Calu3 (cell line): ENCODE results near the gene GRIK4. TPM values are rescaled to one million over a fixed set of nuclear protein-coding genes. Genes with fewer than 3 reads are reported as not detected.

Experiments
- BruUV-seq: library from RNA; stranded (reverse); fragments of 400-500 nt; replicated peaks from 2 replicates; lab custom pipeline; 2021; lab: Mats Ljungman, UMichigan
- CTCF ChIA-PET: fragments of 300-600 bp; sonication (Branson Sonifier 250); formaldehyde crosslinking; loops from one replicate; lab custom pipeline; 2022; ENCODE audit warnings: antibody characterized with exemption; lab: Charles Lee
- DNase-seq: peaks from one replicate; pipeline ENCODE4 v3.0.0; 2022
- H3K27ac Mint-ChIP-seq: one replicate; pipeline ENCODE4 v1.8.0; 2022; ENCODE audit warnings: mixed read lengths; ENCODE audit not compliant: unreplicated experiment
- H3K27me3 Mint-ChIP-seq: one replicate; pipeline ENCODE4 v1.8.0; 2022; ENCODE audit warnings: mixed read lengths; ENCODE audit not compliant: unreplicated experiment
- H3K36me3 Mint-ChIP-seq: one replicate; pipeline ENCODE4 v1.8.0; 2022; ENCODE audit warnings: mild to moderate bottlenecking, moderate library complexity, mixed read lengths; ENCODE audit not compliant: insufficient read depth, unreplicated experiment
- H3K4me1 Mint-ChIP-seq: one replicate; pipeline ENCODE4 v1.8.0; 2022; ENCODE audit warnings: mild to moderate bottlenecking, low read depth, mixed read lengths; ENCODE audit not compliant: unreplicated experiment
- H3K4me3 Mint-ChIP-seq: one replicate; pipeline ENCODE4 v1.8.0; 2022; ENCODE audit warnings: mild to moderate bottlenecking, low read depth, moderate library complexity, mixed read lengths; ENCODE audit not compliant: unreplicated experiment
- H3K9me3 Mint-ChIP-seq: one replicate; pipeline ENCODE4 v1.8.0; 2022; ENCODE audit warnings: low read depth, mixed read lengths; ENCODE audit not compliant: unreplicated experiment
- intact Hi-C: fragments of 100-400 bp; cut with micrococcal nuclease; formaldehyde crosslinking; loops from one replicate; pipeline ENCODE4 v1.10.0; 2022; ENCODE audit not compliant: unreplicated experiment
- total RNA-seq: library from RNA; stranded (reverse); gene quantifications from 2 replicates; pipeline ENCODE4 v1.2.3, GENCODE V29; 2022
- TF ChIP-seq, protein P1 (sequence below): fragments of 200-600 bp; IDR thresholded peaks from one replicate; pipeline ENCODE4 v1.8.0; 2022; ENCODE audit warnings: antibody characterized with exemption; ENCODE audit not compliant: unreplicated experiment

GRIK4 gene
- total RNA-seq, 1 experiment from 2014 or later, result not detected

DNA sequence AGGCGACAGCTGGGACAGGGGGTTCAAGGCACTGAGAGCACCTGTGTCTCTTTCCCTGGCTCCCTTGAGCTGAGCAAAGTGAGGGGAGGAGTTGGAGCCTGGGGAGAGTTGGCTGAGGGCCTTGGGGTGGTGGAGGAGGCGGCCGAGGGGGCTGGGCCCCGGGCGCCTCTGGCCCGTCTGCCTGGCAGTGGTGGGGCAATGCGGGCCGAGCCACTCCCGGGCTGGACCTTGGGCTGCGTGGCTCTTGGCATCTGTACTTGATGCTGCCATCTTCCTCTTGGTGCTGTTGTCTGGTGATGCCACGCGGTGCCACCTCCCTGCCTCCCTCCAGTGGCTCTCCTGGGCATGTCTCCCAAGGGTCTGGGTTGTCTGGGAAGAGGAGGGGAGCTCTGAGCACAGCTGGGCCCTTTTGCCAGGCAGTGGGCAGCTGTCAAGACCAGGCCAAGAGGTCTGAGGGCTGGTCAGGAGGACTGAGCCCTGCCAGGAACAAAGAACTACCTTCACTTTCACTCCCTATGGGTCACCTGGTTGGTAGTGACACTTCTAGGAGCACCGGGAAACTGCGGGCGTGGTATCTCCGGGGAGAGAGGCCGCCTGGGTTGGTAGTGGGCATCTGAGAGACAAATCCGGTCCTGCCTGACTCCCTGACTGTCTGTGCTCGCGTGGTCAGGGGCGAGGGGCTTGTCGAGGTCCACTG lies 1.3 kb downstream of the GRIK4 start:
- TF ChIP-seq, protein P1, sequence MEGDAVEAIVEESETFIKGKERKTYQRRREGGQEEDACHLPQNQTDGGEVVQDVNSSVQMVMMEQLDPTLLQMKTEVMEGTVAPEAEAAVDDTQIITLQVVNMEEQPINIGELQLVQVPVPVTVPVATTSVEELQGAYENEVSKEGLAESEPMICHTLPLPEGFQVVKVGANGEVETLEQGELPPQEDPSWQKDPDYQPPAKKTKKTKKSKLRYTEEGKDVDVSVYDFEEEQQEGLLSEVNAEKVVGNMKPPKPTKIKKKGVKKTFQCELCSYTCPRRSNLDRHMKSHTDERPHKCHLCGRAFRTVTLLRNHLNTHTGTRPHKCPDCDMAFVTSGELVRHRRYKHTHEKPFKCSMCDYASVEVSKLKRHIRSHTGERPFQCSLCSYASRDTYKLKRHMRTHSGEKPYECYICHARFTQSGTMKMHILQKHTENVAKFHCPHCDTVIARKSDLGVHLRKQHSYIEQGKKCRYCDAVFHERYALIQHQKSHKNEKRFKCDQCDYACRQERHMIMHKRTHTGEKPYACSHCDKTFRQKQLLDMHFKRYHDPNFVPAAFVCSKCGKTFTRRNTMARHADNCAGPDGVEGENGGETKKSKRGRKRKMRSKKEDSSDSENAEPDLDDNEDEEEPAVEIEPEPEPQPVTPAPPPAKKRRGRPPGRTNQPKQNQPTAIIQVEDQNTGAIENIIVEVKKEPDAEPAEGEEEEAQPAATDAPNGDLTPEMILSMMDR, result no peak
- Mint-ChIP-seq H3K4me3 (peak overlapping the region; percentile 22), H3K27me3 (peaks cover 88% of the 10 kb centered on the region), H3K9me3 (no peaks in the 10 kb centered on the region), H3K4me1 (peaks cover 9% of the 10 kb centered on the region), H3K27ac (no peak overlapping the region), H3K36me3 (no peaks in the 10 kb centered on the region)
- intact Hi-C loops, result loop anchor here (5.0 kb wide), 1 partner anchor 684 kb away; no protein-coding TSS in a partner anchor
- BruUV-seq, result no TSS peak
- CTCF ChIA-PET, result interaction anchor here (0.8 to 1.0 kb wide), 2 partner anchors 172 to 295 kb away, joined by 3 to 6 read pairs; no protein-coding TSS in a partner anchor
- DNase-seq, result peak; percentile 20

DNA sequence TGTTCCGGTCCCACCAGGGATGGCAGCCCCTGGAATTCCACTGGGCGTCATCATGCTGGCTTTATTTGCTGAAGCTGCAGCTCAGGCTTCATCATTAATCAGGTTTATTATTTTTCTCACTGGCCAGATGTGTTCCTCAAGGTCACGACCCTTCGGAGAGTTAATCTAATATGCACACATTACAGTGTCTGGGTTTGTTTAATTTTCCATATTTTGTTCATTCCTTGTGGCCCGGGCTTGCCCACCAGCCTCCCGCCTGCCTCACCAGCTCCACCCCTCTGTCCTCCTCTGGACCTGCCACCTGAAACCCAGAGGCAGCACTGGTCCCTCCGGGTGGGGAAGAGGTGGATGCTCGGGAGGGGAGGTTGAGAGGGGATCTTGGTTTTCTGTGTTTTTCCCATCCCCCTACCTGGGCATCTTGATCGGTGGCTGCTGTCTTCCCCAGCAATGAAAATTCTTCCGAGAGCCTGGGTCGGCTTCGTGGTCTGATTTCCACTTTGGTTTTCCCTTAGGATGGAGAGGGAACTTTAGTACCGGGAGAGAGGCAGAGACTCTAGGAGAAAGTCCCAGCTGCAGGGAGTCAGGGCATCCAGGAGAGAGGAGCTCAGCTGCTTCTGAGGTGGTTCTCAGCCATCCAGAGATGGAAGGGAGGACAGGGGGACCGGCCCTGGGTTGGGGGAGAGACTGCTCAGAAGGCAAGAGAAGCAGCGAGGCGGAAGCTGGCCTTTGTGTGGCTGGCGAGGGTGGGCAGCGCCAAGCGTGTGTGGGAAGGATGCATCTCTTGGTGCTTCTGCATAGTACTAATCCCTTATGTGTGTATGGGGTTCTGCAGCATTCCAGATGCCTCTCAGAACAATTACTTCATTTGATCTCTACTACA lies 2.1 kb downstream of the GRIK4 start:
- Mint-ChIP-seq H3K9me3 (no peaks in the 10 kb centered on the region), H3K4me1 (peaks cover 10% of the 10 kb centered on the region), H3K4me3 (no peak overlapping the region), H3K27ac (no peak overlapping the region), H3K36me3 (no peaks in the 10 kb centered on the region), H3K27me3 (peaks cover 80% of the 10 kb centered on the region)
- CTCF ChIA-PET, result interaction anchor here (0.8 to 1.0 kb wide), 2 partner anchors 171 to 294 kb away, joined by 3 to 6 read pairs; no protein-coding TSS in a partner anchor
- intact Hi-C loops, result loop anchor here (5.0 kb wide), 1 partner anchor 684 kb away; no protein-coding TSS in a partner anchor
- no peak for DNase-seq
- TF ChIP-seq, protein P1, result no peak
- no TSS peak for BruUV-seq

DNA sequence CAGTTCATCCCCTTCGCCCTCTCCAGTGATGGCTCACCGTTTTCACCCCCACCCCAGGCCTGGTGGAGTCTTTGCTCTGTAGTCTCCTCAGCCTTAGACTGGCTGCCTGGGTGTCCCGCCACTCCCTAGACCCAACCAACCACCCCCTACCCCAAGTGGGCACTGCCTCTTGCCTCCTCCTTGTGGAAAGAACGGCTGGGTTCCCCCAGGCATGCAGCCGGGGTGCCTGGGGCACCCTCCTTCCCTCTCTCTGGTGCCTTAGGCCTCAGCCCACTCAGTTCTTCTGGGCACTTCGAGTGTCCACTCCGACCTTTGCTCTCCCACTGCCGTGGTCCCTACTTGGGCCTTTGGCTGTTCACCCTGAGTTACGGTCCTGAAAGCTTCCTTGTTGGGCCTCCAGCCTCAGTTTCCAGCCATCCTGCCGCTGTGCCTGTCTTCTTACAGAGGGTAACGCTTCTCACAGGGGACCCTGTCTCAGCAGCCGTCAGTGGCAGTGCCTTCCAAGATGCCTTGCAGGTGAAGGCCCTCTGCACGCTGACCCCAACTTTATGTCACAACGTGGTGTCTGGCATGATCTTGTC lies 3.1 kb downstream of the GRIK4 start:
- H3K27me3 Mint-ChIP-seq, result peaks cover 76% of the 10 kb centered on the region
- intact Hi-C loops, result loop anchor here (5.0 kb wide), 1 partner anchor 683 kb away; no protein-coding TSS in a partner anchor
- peaks cover 10% of the 10 kb centered on the region for H3K4me1 Mint-ChIP-seq
- H3K27ac Mint-ChIP-seq, result no peak overlapping the region
- CTCF ChIA-PET, result no interaction called here
- DNase-seq, result no peak
- no peak overlapping the region for H3K4me3 Mint-ChIP-seq
- BruUV-seq, result no TSS peak
- H3K9me3 Mint-ChIP-seq, result no peaks in the 10 kb centered on the region
- TF ChIP-seq, protein P1, result no peak
- H3K36me3 Mint-ChIP-seq, result no peaks in the 10 kb centered on the region

DNA sequence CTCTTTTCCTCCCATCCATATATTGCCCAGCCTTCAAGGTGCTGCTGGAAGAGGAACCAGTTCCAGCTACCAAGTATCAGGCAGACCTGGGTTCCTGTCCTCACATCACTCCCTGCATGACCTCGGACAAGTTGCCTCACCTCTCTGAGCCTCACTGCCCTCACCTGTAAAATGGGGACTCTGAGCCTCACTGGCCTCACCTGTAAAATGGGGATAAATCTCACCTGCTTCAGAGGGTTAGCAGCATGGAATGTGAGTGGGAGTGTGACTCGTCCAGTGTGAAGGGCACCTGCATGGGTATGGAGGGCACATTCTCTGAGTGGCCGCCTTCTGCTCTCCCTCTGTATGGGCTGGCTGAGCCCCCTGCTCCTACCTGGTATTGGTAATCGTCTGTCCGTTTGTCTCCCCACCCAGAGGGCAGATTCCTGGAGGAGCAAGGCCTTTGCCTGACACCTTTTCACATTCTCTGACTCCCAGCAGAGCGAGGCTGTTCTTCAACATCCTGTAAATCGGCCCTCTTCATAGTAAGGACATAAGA lies 3.7 kb downstream of the GRIK4 start:
- Mint-ChIP-seq H3K27me3 (peaks cover 76% of the 10 kb centered on the region), H3K36me3 (no peaks in the 10 kb centered on the region), H3K27ac (no peak overlapping the region), H3K4me1 (peaks cover 10% of the 10 kb centered on the region), H3K9me3 (no peaks in the 10 kb centered on the region), H3K4me3 (no peak overlapping the region)
- TF ChIP-seq, protein P1, result no peak
- no peak for DNase-seq
- CTCF ChIA-PET, result no interaction called here
- intact Hi-C loops, result no loop called here
- BruUV-seq, result no TSS peak
